Karpas-422 (cell line): Measurements from ENCODE around the gene DNAL4. TPM values are rescaled to one million over a fixed set of nuclear protein-coding genes. Genes with fewer than 3 reads are reported as not detected.

Source experiments
- DNase-seq: peaks from one replicate; pipeline ENCODE4 v3.0.0-alpha.2; 2015
- H2AFZ ChIP-seq: fragments of 200-600 bp; sonication (generic); 2 replicates; pipeline ENCODE4 v1.6.1; 2014; ENCODE audit warnings: antibody characterized with exemption, low read length, mixed read lengths
- H3K27ac ChIP-seq: fragments of 200-600 bp; sonication (generic); 2 replicates; pipeline ENCODE4 v1.5.1; 2014; ENCODE audit warnings: mild to moderate bottlenecking, low read length, moderate library complexity
- H3K27me3 ChIP-seq: fragments of 200-600 bp; sonication (generic); 2 replicates; pipeline ENCODE4 v1.6.1; 2014; ENCODE audit warnings: low read length, mixed read lengths
- H3K36me3 ChIP-seq: fragments of 200-600 bp; sonication (generic); 2 replicates; pipeline ENCODE4 v1.6.1; 2014; ENCODE audit warnings: low read length, mixed read lengths; ENCODE audit not compliant: insufficient read depth
- H3K4me1 ChIP-seq: fragments of 200-600 bp; sonication (generic); 2 replicates; pipeline ENCODE4 v1.6.1; 2014; ENCODE audit warnings: mild to moderate bottlenecking, low read length, mixed read lengths
- H3K4me2 ChIP-seq: fragments of 200-600 bp; sonication (generic); 2 replicates; pipeline ENCODE4 v1.6.1; 2014; ENCODE audit warnings: low read length, low read depth, mild to moderate bottlenecking; ENCODE audit not compliant: poor library complexity, severe bottlenecking
- H3K4me3 ChIP-seq: fragments of 200-600 bp; sonication (generic); 2 replicates; pipeline ENCODE4 v1.5.1; 2014; ENCODE audit warnings: mild to moderate bottlenecking, antibody characterized with exemption, low read length, mixed read lengths
- H3K79me2 ChIP-seq: fragments of 200-600 bp; sonication (generic); 2 replicates; pipeline ENCODE4 v1.6.1; 2014; ENCODE audit warnings: mild to moderate bottlenecking, low read length, mixed read lengths
- H3K9ac ChIP-seq: fragments of 200-600 bp; sonication (generic); 2 replicates; pipeline ENCODE4 v1.6.0; 2014; ENCODE audit warnings: low read length
- H3K9me2 ChIP-seq: fragments of 200-600 bp; sonication (generic), shearing (Covaris generic); replicated peaks from 2 replicates; pipeline ENCODE4 v1.6.0; 2014; ENCODE audit warnings: mild to moderate bottlenecking, low read length, moderate library complexity; ENCODE audit not compliant: insufficient read depth
- H3K9me3 ChIP-seq: fragments of 300-700, 200-600 bp; sonication (generic); 2 replicates; pipeline ENCODE4 v1.6.1; 2014; ENCODE audit warnings: low read length, mixed read lengths
- H4K20me1 ChIP-seq: fragments of 200-600 bp; sonication (generic); 2 replicates; pipeline ENCODE4 v1.6.1; 2014; ENCODE audit warnings: mild to moderate bottlenecking, antibody characterized with exemption, low read length, low read depth; ENCODE audit not compliant: insufficient read depth
- total RNA-seq: library from RNA; depleted of rRNA; stranded (reverse); fragments of >200 nt; shearing (Covaris generic); gene quantifications from 2 replicates; pipeline ENCODE4 v1.2.3, GENCODE V29; 2014; ENCODE audit warnings: low replicate concordance

Gene DNAL4
- total RNA-seq, 1 experiment from 2014 or later, result 3.2 TPM

DNA sequence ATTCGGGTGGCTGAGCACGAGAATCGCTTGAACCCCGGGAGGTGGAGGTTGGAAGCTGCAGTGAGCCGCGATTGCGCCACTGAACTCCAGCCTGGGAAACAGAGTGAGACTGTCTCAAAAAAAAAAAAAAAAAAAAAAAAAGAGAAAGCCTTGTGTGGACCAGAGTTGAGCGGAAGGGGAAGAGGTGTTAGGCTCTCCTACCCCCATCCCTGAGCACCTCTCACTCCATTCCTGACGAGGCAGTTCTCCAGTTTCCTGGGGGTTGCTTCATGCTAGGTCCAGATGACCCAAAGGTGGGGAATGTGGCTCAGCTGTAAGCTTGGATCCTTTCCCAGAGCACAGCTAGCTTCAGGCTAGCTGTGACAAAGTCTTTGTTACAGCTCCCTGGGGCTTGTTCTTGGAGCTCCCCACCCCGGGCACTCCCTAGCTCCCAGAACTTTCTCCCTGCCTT lies 8.8 kb upstream of the DNAL4 start:
- Histone ChIP-seq H3K4me1 (no peaks in the 10 kb centered on the region), H3K79me2 (no peaks in the 10 kb centered on the region), H3K9me3 (peaks cover 7% of the 10 kb centered on the region), H4K20me1 (no peaks in the 10 kb centered on the region), H3K27me3 (no peaks in the 10 kb centered on the region), H3K36me3 (no peaks in the 10 kb centered on the region), H3K9ac (no peak overlapping the region), H3K9me2 (no peaks in the 10 kb centered on the region), H3K4me2 (no peak overlapping the region), H3K27ac (no peak overlapping the region), H3K4me3 (no peak overlapping the region), H2AFZ (no peak overlapping the region)
- no peak for DNase-seq

DNA sequence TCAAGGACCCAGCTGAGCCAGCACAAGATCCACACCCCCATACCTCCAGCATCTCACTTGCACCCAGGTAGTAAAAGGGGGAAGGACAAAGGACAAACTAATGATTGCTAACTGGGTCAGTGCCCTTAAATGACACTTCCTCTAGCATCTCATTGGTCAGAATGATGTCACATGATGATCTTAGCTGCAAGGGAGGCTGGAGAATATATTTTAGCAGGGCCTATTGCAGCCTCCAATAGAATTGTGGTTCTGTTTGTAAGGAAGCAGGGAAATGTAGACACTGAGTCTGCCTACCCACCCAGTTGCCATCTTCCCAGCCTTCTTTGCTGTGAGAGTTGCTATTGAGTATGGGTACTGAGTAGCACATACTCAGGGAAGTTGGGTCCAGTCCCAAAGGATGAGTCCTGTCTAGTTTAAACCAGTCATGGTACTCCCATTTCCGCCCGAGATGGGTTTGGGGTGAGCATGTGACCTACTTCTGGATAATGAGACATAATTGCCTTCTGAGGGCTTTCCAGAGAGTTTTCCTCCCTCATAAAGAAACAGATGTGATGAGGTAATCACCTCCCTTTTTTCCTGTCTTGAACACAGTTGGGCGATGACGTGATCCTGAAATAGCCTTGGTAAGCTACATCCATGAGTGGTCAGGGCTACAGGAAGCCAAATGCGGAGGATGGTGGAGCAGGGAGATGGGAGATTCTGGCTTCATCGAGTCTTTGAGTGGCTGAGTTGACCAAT lies 5.5 kb upstream of the DNAL4 start:
- Histone ChIP-seq H3K4me3 (no peak overlapping the region), H3K9ac (no peak overlapping the region), H3K9me2 (no peaks in the 10 kb centered on the region), H3K79me2 (no peaks in the 10 kb centered on the region), H3K9me3 (peaks cover 7% of the 10 kb centered on the region), H2AFZ (no peak overlapping the region), H4K20me1 (no peaks in the 10 kb centered on the region), H3K27me3 (no peaks in the 10 kb centered on the region), H3K36me3 (no peaks in the 10 kb centered on the region), H3K4me2 (no peak overlapping the region), H3K4me1 (peaks cover 2% of the 10 kb centered on the region), H3K27ac (no peak overlapping the region)
- peak; percentile 46 for DNase-seq

DNA sequence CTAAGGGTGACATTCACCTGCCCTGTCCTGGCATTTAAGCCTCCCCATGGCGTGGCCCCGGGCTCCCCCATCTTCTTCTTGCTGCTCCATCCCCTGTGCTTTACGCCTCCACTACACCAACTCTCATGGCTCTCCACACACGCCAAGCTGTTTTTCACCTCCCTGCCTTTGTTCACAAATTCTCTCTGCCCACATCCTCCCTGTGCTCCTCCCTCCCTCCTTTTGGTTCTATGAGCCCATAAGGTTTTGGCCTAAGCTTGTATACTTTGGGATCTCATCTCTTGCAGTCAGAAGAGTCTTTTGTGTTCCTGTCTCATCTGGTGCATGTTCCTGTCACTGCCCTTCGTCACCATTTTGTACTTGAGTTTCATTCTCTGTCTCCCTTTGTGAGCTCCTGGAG lies 4.6 kb upstream of the DNAL4 start:
- Histone ChIP-seq H3K27me3 (no peaks in the 10 kb centered on the region), H3K79me2 (no peaks in the 10 kb centered on the region), H3K9ac (no peak overlapping the region), H3K4me3 (no peak overlapping the region), H3K4me1 (peaks cover 7% of the 10 kb centered on the region), H2AFZ (no peak overlapping the region), H3K27ac (no peak overlapping the region), H4K20me1 (no peaks in the 10 kb centered on the region), H3K4me2 (no peak overlapping the region), H3K9me2 (no peaks in the 10 kb centered on the region), H3K9me3 (peaks cover 7% of the 10 kb centered on the region), H3K36me3 (no peaks in the 10 kb centered on the region)
- DNase-seq, result no peak

DNA sequence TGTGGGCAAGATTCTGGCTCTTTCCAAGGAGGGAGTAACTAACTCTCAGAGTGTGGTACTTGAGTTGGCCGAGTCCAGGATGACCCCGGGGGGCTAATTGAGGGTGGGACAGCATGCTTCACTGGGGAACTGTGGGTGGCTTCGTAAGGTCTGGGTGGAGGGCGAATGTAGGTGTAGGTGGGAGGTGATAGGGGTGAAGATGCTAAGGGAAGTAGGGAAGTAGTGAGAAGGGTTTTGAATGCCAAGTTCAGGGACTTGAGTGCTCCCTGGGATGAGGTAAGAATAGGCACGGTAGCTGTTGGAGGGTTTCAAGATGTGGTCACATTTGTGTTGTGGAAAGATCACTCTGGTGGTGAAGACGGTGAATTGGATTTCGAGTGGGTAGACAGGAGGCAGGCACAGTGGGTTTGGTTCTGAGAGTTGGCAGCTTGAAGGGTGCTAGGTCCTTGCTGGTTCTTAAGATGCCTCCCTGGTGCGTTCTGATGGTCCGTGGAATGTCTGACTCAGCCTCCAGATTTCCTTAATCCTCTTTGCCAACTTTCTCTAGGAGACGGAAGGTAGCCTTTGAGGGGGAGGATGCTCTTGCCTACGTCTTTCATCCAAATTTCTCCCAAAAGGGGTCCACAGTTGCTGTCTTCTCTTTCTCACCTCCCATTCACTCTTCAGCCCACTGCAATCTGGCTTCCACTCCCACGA lies 2.5 kb upstream of the DNAL4 start:
- H3K4me1 ChIP-seq, result peaks cover 15% of the 10 kb centered on the region
- no peak overlapping the region for H3K4me2 ChIP-seq
- H3K9me2 ChIP-seq, result no peaks in the 10 kb centered on the region
- no peak overlapping the region for H3K4me3 ChIP-seq
- H3K9me3 ChIP-seq, result peaks cover 7% of the 10 kb centered on the region
- H3K27me3 ChIP-seq, result no peaks in the 10 kb centered on the region
- no peak for DNase-seq
- H4K20me1 ChIP-seq, result no peaks in the 10 kb centered on the region
- no peak overlapping the region for H3K27ac ChIP-seq
- H2AFZ ChIP-seq, result no peak overlapping the region
- H3K79me2 ChIP-seq, result no peaks in the 10 kb centered on the region
- no peaks in the 10 kb centered on the region for H3K36me3 ChIP-seq
- no peak overlapping the region for H3K9ac ChIP-seq

DNA sequence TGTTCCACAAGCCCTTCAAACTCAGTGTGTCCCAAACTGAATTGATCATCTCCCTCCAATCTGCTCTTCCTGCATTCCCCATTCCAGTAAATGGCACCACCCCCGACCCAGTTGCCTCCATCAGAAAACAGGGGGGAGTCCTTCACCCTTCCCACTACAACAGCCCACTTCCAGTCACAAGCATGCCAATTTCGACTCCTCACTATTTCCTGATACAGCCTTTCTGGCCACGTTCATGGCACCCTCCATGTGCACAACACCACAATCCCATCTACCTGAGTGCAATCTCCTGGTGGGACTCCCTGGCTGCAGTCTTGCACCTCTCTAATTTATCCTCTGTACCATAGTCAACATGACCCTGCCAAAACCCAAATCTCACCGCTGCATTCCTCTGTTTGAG lies 1.6 kb upstream of the DNAL4 start:
- Histone ChIP-seq H3K36me3 (no peaks in the 10 kb centered on the region), H3K4me3 (no peak overlapping the region), H3K9me3 (peaks cover 7% of the 10 kb centered on the region), H3K4me2 (no peak overlapping the region), H4K20me1 (no peaks in the 10 kb centered on the region), H2AFZ (no peak overlapping the region), H3K4me1 (peaks cover 15% of the 10 kb centered on the region), H3K79me2 (no peaks in the 10 kb centered on the region), H3K27ac (no peak overlapping the region), H3K9me2 (no peaks in the 10 kb centered on the region), H3K9ac (no peak overlapping the region), H3K27me3 (no peaks in the 10 kb centered on the region)
- DNase-seq, result no peak

DNA sequence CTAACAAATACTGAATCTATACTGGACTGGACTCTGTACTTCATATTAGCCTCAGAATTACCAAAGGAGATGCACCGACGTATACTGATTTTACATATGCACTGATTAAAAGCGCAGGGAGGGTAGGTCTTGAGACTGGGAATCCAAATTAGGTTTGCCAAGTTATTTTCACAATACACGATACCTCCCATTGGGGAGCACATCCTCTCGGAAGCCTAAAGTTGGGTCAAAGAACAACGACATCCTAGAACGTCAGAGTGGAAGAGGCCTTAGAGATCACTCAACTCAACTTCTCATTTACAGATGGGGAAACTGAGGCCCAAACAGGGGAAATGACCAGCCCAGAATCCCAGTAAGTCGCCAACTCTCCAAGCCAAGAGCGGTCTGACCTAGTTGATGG lies 626 bp downstream of the DNAL4 start:
- no peaks in the 10 kb centered on the region for H3K9me3 ChIP-seq
- peak overlapping the region; percentile 81 for H3K4me2 ChIP-seq
- no peaks in the 10 kb centered on the region for H4K20me1 ChIP-seq
- no peak overlapping the region for H2AFZ ChIP-seq
- H3K4me3 ChIP-seq, result peak overlapping the region; percentile 79
- H3K9me2 ChIP-seq, result no peaks in the 10 kb centered on the region
- peak overlapping the region; percentile 77 for H3K9ac ChIP-seq
- no peaks in the 10 kb centered on the region for H3K79me2 ChIP-seq
- H3K36me3 ChIP-seq, result no peaks in the 10 kb centered on the region
- peaks cover 15% of the 10 kb centered on the region for H3K4me1 ChIP-seq
- H3K27me3 ChIP-seq, result no peaks in the 10 kb centered on the region
- H3K27ac ChIP-seq, result no peak overlapping the region
- no peak for DNase-seq

DNA sequence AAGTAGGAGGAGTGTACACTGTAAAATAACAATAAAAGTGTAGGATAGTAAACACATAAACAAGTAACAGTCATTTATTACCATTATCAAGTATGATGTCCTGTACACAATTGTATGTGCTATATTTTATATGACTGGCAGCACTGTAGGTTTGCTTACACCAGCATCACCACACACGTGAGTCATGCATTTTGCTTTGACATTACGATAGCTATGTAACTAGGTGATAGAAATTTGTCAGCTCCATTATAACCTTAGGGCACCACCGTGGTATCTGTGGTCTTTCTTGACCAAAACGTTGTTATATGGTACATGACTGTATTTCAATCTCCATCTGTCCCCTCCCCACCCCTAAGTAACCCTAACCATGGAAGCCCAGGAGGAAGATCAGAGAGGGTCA lies 1.1 kb downstream of the DNAL4 start:
- Histone ChIP-seq H3K9me2 (no peaks in the 10 kb centered on the region), H3K4me1 (peaks cover 15% of the 10 kb centered on the region), H3K36me3 (no peaks in the 10 kb centered on the region), H3K79me2 (no peaks in the 10 kb centered on the region), H3K27ac (no peak overlapping the region), H3K4me2 (peak overlapping the region; percentile 81), H3K9me3 (no peaks in the 10 kb centered on the region), H4K20me1 (no peaks in the 10 kb centered on the region), H3K9ac (peak overlapping the region; percentile 77), H3K27me3 (no peaks in the 10 kb centered on the region), H2AFZ (no peak overlapping the region), H3K4me3 (peak overlapping the region; percentile 79; the same call in 1 of the 2 replicates)
- DNase-seq, result no peak

DNA sequence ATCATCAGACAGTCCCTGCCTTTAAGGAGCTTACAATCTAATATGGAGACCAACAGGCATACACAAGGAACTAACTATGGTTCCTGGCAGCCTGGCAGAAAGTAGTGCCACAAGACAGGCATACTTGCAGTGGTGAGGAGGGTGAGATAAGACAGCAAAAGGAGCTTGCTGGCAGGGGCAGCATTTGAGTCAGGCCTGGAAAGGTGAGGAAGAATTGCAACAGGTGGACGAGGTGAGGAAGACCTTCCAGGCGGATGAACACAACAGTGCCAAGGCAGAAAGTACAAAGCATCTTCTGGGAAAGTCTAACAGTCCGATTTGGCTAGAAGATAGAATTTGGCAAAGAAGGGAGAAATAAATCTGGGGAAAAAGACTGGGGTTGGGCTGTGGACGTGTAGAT lies 4.3 kb downstream of the DNAL4 start:
- no peaks in the 10 kb centered on the region for H3K9me3 ChIP-seq
- no peaks in the 10 kb centered on the region for H3K27me3 ChIP-seq
- no peak overlapping the region for H2AFZ ChIP-seq
- H3K4me3 ChIP-seq, result no peak overlapping the region
- no peak for DNase-seq
- H3K36me3 ChIP-seq, result no peaks in the 10 kb centered on the region
- H3K9ac ChIP-seq, result no peak overlapping the region
- H4K20me1 ChIP-seq, result no peaks in the 10 kb centered on the region
- H3K4me2 ChIP-seq, result no peak overlapping the region
- H3K27ac ChIP-seq, result no peak overlapping the region
- H3K79me2 ChIP-seq, result no peaks in the 10 kb centered on the region
- peaks cover 15% of the 10 kb centered on the region for H3K4me1 ChIP-seq
- no peaks in the 10 kb centered on the region for H3K9me2 ChIP-seq
